GM23248 (cell line): ENCODE data around the gene RGR. TPM values are rescaled to one million over a fixed set of nuclear protein-coding genes. Genes with fewer than 3 reads are reported as not detected.
"Not testable (repeated sequence)": the region's sequence is repeated elsewhere in the genome, so short reads cannot be mapped to it uniquely, and the experiment has no call there.

Source experiments
- DNase-seq: peaks from one replicate; pipeline ENCODE4 v3.0.0-alpha.2; 2015
- H2AFZ ChIP-seq: fragments of 200-600 bp; sonication (generic); 2 replicates; pipeline ENCODE4 v1.6.1; 2016; ENCODE audit warnings: antibody characterized with exemption
- H3F3A ChIP-seq: fragments of 200-600 bp; sonication (generic); 2 replicates; pipeline ENCODE4 v1.6.1; 2016; ENCODE audit warnings: mild to moderate bottlenecking, antibody characterized with exemption, mixed run types; ENCODE audit not compliant: insufficient read depth
- H3K27ac ChIP-seq: fragments of 200-600 bp; sonication (generic); 2 replicates; pipeline ENCODE4 v1.5.1; 2016; ENCODE audit warnings: mild to moderate bottlenecking
- H3K27me3 ChIP-seq: fragments of 200-600 bp; sonication (generic); replicated peaks from 2 replicates; pipeline ENCODE4 v1.6.1; 2016; ENCODE audit warnings: mild to moderate bottlenecking; ENCODE audit not compliant: insufficient read depth
- H3K36me3 ChIP-seq: fragments of 200-600 bp; sonication (generic); 2 replicates; pipeline ENCODE4 v1.6.1; 2016; ENCODE audit warnings: low read depth, mild to moderate bottlenecking
- H3K4me1 ChIP-seq: fragments of 200-600 bp; sonication (generic); 2 replicates; pipeline ENCODE4 v1.6.1; 2016; ENCODE audit warnings: mild to moderate bottlenecking; ENCODE audit not compliant: insufficient read depth
- H3K4me2 ChIP-seq: fragments of 200-600 bp; sonication (generic); one replicate; pipeline ENCODE4 v1.6.1; 2016; ENCODE audit warnings: mild to moderate bottlenecking; ENCODE audit not compliant: unreplicated experiment
- H3K4me3 ChIP-seq: fragments of 200-600 bp; sonication (generic); 2 replicates; pipeline ENCODE4 v1.5.1; 2016; ENCODE audit warnings: mild to moderate bottlenecking
- H3K79me2 ChIP-seq: fragments of 200-600 bp; sonication (generic); 2 replicates; pipeline ENCODE4 v1.6.1; 2016; ENCODE audit warnings: mild to moderate bottlenecking; ENCODE audit not compliant: insufficient read depth
- H3K9ac ChIP-seq: fragments of 200-600 bp; sonication (generic); 2 replicates; pipeline ENCODE4 v1.6.1; 2016; ENCODE audit warnings: mild to moderate bottlenecking
- H3K9me2 ChIP-seq: fragments of 200-600 bp; sonication (generic); 2 replicates; pipeline ENCODE4 v1.6.1; 2016; ENCODE audit warnings: mixed run types, mild to moderate bottlenecking, moderate library complexity; ENCODE audit not compliant: insufficient read depth
- H3K9me3 ChIP-seq: fragments of 200-600 bp; sonication (generic); one replicate; pipeline ENCODE4 v1.6.1; 2017; ENCODE audit warnings: low read depth
- H4K20me1 ChIP-seq: fragments of 200-600 bp; sonication (generic); 2 replicates; pipeline ENCODE4 v1.6.0; 2016; ENCODE audit not compliant: insufficient read depth
- EZH2 ChIP-seq: fragments of 200-600 bp; sonication (generic); IDR thresholded peaks from 2 replicates; pipeline ENCODE4 v1.6.1; 2018; ENCODE audit warnings: antibody characterized with exemption, mild to moderate bottlenecking; ENCODE audit not compliant: insufficient read depth, poor library complexity, severe bottlenecking
- EZH2phosphoT487 ChIP-seq: fragments of 200-600 bp; sonication (generic); IDR thresholded peaks from 2 replicates; pipeline ENCODE4 v1.6.1; 2018; ENCODE audit warnings: antibody characterized with exemption, moderate library complexity, mild to moderate bottlenecking, low read depth; ENCODE audit not compliant: insufficient read depth
- WGBS, 2 experiments: methylation state at CpG; one replicate each; pipeline ENCODE4 v1.1.6; 2015 to 2017; ENCODE audit warnings: low lambda C conversion rate in 2 of 2, low coverage in 1 of 2; ENCODE audit errors: missing lambda C conversion rate in 2 of 2; 5-methylcytosine and 5-hydroxymethylcytosine counted together
- in situ Hi-C: fragments of 300-500 bp; cut with MboI; formaldehyde crosslinking; loops from 2 replicates; pipeline ENCODE4 v1.15.0; 2020
- polyA plus RNA-seq: library from polyadenylated mRNA; unstranded; fragments of >200 nt; fragmentation: Nextera tagmentation; extraction: Ambion mirVana; gene quantifications from 2 replicates; pipeline ENCODE4 v1.2.1, GENCODE V29; 2016
- total RNA-seq: library from RNA; depleted of rRNA; stranded (reverse); fragments of >200 nt; shearing (Covaris generic); gene quantifications from 2 replicates; pipeline ENCODE4 v1.2.3, GENCODE V29; 2014

RGR gene
- total and polyA plus RNA-seq, 2 experiments from 2014 or later = not detected

DNA sequence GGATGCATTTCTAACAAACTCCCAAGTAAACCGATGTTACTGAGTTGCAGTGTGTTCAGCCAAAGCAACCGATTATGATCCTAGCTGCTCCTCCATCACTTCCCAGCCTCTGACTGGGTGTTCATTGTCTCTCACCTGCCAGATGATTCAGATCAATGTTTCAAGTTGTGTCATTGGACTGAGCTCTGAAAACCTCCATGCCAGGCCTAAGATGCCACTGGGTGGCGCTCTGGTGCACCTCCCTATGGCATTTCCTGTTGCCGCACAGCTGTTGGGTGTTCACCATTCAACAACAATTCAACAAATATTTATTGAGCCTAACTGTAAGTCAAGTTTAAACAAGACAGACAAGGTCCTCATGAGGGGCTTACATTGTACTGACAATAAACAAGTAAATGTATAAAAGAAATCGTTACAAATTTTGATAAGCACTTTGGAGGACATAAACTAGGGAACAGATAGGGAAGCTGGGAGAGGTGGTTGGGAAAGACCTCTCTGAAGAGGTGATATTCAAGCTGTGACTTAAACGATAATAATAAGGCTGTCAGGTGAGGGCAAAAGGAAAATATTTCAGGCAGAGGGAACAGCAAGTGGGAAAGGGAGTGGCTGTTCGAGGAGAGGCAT, 22.8 kb downstream of the RGR start:
- H3K79me2 ChIP-seq = no peaks in the 10 kb centered on the region
- TF ChIP-seq EZH2 (no peak), EZH2phosphoT487 (no peak)
- no peak overlapping the region for H3K9ac ChIP-seq
- H3F3A ChIP-seq = peaks cover 20% of the 10 kb centered on the region
- peak; percentile 77 for DNase-seq
- H3K27ac ChIP-seq = no peak overlapping the region
- H3K4me1 ChIP-seq = peaks cover 20% of the 10 kb centered on the region
- no peak overlapping the region for H3K4me2 ChIP-seq
- H3K27me3 ChIP-seq = no peaks in the 10 kb centered on the region
- whole genome bisulfite sequencing, 2 experiments = 43 to 50% methylated on average over 7 of the region's 7 CpGs
- H4K20me1 ChIP-seq = no peaks in the 10 kb centered on the region
- H3K4me3 ChIP-seq = no peak overlapping the region
- H2AFZ ChIP-seq = 0 out of 2 replicates have a peak overlapping the region, but pooled peaks have one; percentile 3
- H3K36me3 ChIP-seq = no peaks in the 10 kb centered on the region
- in situ Hi-C loops = no loop called here
- no peaks in the 10 kb centered on the region for H3K9me2 ChIP-seq
- no peaks in the 10 kb centered on the region for H3K9me3 ChIP-seq

DNA sequence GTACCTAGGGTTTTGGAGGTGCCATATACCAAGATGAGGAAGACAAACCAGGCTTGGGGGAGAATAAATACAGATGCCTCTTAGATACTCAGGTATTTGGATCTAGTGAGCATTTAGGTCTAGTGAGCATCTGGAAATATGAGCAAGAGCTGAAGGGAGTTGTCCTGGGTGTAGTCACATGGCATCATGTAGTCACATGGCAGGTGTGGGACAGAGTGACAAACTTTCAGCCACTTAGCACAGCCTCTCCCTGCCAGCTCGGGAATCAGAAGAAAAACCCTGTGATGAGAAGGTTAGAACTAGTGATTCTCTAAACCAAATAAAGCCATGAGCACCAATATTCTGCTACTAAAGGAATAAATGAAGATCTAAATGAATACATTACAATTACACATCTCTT, 24.3 kb downstream of the RGR start:
- no peaks in the 10 kb centered on the region for H3K79me2 ChIP-seq
- H3K27ac ChIP-seq = peak overlapping the region; percentile 62
- no peak overlapping the region for H3K4me3 ChIP-seq
- peaks cover 20% of the 10 kb centered on the region for H3K4me1 ChIP-seq
- H3K9ac ChIP-seq = peak overlapping the region; percentile 19; the same call in 1 of the 2 replicates
- no peak for DNase-seq
- H3K36me3 ChIP-seq = no peaks in the 10 kb centered on the region
- H3F3A ChIP-seq = peaks cover 20% of the 10 kb centered on the region
- peak overlapping the region; percentile 32 for H3K4me2 ChIP-seq
- H3K27me3 ChIP-seq = no peaks in the 10 kb centered on the region
- in situ Hi-C loops = no loop called here
- H3K9me2 ChIP-seq = no peaks in the 10 kb centered on the region
- TF ChIP-seq EZH2phosphoT487 = no peak
- no peak for TF ChIP-seq EZH2
- no peaks in the 10 kb centered on the region for H3K9me3 ChIP-seq
- WGBS, 2 experiments = 44 to 45% methylated on average over 1 of the region's 1 CpG
- H4K20me1 ChIP-seq = no peaks in the 10 kb centered on the region
- H2AFZ ChIP-seq = no peak overlapping the region

DNA sequence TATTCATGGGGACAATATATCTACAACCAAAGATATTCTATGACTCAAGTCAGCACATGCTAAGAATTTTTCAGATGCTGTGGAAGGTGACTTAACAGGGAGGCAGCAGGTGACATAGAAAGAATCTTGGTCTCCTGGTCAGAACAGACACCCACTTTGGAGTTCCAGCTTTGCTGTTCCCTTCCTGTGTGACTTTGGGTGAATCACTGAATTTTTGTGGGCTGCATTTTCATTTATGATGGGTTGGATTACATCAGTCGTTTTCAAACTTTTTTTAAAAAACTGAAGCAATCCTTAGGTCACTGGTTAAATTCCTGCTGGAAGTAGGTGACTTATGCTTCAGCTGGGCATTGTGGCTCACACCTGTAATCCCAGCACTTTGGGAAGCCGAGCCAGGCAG, 24.9 kb downstream of the RGR start:
- no peak overlapping the region for H3K4me3 ChIP-seq
- no peaks in the 10 kb centered on the region for H3K79me2 ChIP-seq
- H3K9me3 ChIP-seq = no peaks in the 10 kb centered on the region
- H2AFZ ChIP-seq = no peak overlapping the region; the same call in 1 of the 2 replicates
- no peaks in the 10 kb centered on the region for H3K36me3 ChIP-seq
- WGBS, 2 experiments = 11 to 12% methylated on average over 2 of the region's 2 CpGs
- peaks cover 20% of the 10 kb centered on the region for H3K4me1 ChIP-seq
- peak overlapping the region; percentile 62 for H3K27ac ChIP-seq
- H3F3A ChIP-seq = peaks cover 20% of the 10 kb centered on the region
- no peaks in the 10 kb centered on the region for H3K27me3 ChIP-seq
- peak overlapping the region; percentile 32 for H3K4me2 ChIP-seq
- DNase-seq = peak; percentile 87
- in situ Hi-C loops = no loop called here
- H3K9me2 ChIP-seq = no peaks in the 10 kb centered on the region
- TF ChIP-seq EZH2phosphoT487 (no peak), EZH2 (no peak)
- peak overlapping the region; percentile 28; the same call in 1 of the 2 replicates for H3K9ac ChIP-seq
- no peaks in the 10 kb centered on the region for H4K20me1 ChIP-seq

DNA sequence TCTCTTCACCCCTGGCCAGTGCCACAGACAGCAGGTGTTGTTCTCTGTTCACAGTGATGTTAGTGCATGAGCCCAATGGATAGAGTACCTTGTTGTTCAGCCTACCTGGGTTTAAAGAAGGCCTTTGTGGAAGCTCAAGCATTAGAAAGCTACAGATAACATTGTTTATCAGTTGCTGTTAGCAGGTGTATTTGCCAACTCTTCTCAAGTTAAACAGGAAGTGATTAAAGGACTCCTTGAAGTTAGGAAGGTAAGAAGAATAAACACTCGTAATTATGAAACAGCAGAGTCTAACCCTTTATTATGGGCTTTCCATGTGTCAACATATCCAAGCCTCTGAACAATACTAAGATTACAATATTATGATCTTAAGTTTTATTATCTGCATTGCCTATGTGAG, 25.9 kb downstream of the RGR start:
- Histone ChIP-seq H2AFZ (no peak overlapping the region), H3K4me3 (no peak overlapping the region), H3K27ac (no peak overlapping the region), H3K27me3 (no peaks in the 10 kb centered on the region), H3K9me2 (no peaks in the 10 kb centered on the region), H3K4me2 (no peak overlapping the region), H4K20me1 (no peaks in the 10 kb centered on the region), H3F3A (peaks cover 20% of the 10 kb centered on the region), H3K79me2 (no peaks in the 10 kb centered on the region), H3K4me1 (peaks cover 20% of the 10 kb centered on the region), H3K36me3 (no peaks in the 10 kb centered on the region), H3K9ac (no peak overlapping the region), H3K9me3 (no peaks in the 10 kb centered on the region)
- no peak for TF ChIP-seq EZH2
- TF ChIP-seq EZH2phosphoT487 = no peak
- 87 to 95% methylated on average over 1 of the region's 1 CpG for WGBS, 2 experiments
- in situ Hi-C loops = no loop called here
- DNase-seq = no peak

DNA sequence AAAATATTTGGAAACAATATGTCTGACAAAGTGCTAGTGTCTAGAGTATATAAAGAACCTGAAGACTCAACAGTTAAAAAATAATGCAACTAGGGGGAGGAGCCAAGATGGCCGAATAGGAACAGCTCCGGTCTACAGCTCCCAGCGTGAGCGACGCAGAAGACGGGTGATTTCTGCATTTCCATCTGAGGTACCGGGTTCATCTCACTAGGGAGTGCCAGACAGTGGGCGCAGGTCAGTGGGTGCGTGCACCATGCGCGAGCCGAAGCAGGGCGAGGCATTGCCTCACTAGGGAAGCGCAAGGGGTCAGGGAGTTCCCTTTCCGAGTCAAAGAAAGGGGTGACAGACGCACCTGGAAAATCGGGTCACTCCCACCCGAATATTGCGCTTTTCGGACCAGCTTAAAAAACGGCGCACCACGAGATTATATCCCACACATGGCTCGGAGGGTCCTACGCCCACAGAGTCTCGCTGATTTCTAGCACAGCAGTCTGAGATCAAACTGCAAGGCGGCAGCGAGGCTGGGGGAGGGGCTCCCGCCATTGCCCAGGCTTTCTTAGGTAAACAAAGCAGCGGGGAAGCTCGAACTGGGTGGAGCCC, 35.1 kb downstream of the RGR start:
- H3K9me2 ChIP-seq, H3K4me3 ChIP-seq, H3K9me3 ChIP-seq, H3K79me2 ChIP-seq, in situ Hi-C loops, H3F3A ChIP-seq, DNase-seq, H3K4me2 ChIP-seq, H3K36me3 ChIP-seq, H3K27ac ChIP-seq, H3K4me1 ChIP-seq, H4K20me1 ChIP-seq, H3K9ac ChIP-seq, H2AFZ ChIP-seq: not testable (repeated sequence)
- WGBS, 2 experiments = 62% methylated on average over 30 to 31 of the region's 31 CpGs
- peaks cover 13% of the 10 kb centered on the region; the same call in 1 of the 2 replicates for H3K27me3 ChIP-seq
